ENCODE measurements around the gene COBLL1. TPM values are rescaled to one million over a fixed set of nuclear protein-coding genes. Genes with fewer than 3 reads are reported as not detected.

The COBLL1 gene
- total RNA-seq, 1 experiment from 2014 or later = 5.9 TPM

DNA sequence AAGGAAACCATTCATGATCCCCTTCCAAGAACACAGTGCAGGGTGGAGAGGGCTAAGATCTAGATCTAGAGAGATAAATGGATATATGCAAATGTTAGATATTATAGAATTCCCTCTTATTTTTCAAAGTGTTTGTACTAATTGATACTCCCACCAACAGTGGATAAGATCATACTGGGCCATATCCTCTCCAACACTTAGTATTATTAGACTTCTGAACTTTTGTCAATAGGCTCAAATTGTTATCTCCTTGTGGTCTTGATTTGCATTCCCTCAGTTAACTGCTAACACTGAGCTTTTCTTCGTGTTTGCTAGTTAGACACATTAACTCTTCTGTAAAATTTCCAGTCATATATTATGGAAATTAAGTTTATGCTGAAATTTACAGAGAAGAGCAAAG, 163.9 kb downstream of the COBLL1 start:
- Mint-ChIP-seq H3K27ac (no peak overlapping the region), H3K27me3 (ENCODE audit: low read depth) (no peaks in the 10 kb centered on the region; the same call in 1 of the 2 replicates), H3K36me3 (ENCODE audit: insufficient read depth in 1 of 3, low read depth in 3 of 3) (no peaks in the 10 kb centered on the region), H3K4me3 (no peak overlapping the region), H3K4me1 (no peaks in the 10 kb centered on the region), H3K9me3 (no peaks in the 10 kb centered on the region)
- Histone ChIP-seq H2BK5ac (ENCODE audit: insufficient read length, low read length) (no peak overlapping the region), H3K79me1 (ENCODE audit: insufficient read depth, low read depth, low read length, poor library complexity, severe bottlenecking) (no peaks in the 10 kb centered on the region), H3K4me2 (ENCODE audit: insufficient read depth, insufficient read length, low read length) (no peak overlapping the region), H2AK5ac (ENCODE audit: insufficient read length, low read length) (no peak overlapping the region), H3K79me2 (ENCODE audit: insufficient read depth, low read length) (no peaks in the 10 kb centered on the region), H2AFZ (ENCODE audit: low read length) (no peak overlapping the region), H3K56ac (ENCODE audit: insufficient read length, low read depth, low read length) (no peak overlapping the region), H3K23me2 (ENCODE audit: insufficient read length, low read depth, low read length, poor library complexity, severe bottlenecking) (no peaks in the 10 kb centered on the region), H2BK20ac (ENCODE audit: low read depth, low read length, poor library complexity, severe bottlenecking) (no peak overlapping the region), H2BK15ac (ENCODE audit: low read depth, low read length) (no peak overlapping the region), H3K23ac (ENCODE audit: insufficient read length, low read depth, low read length) (no peak overlapping the region), H3K18ac (ENCODE audit: insufficient read length, low read depth, low read length) (no peak overlapping the region), H3T11ph (ENCODE audit: low read length) (no peak overlapping the region), H3K27me3 (ENCODE audit: insufficient read depth, low read length) (no peaks in the 10 kb centered on the region), H3K9ac (ENCODE audit: extremely low read depth, insufficient read length, low read length) (no peak overlapping the region), H4K20me1 (ENCODE audit: control insufficient read depth, insufficient read depth, insufficient read length) (no peaks in the 10 kb centered on the region), H3K14ac (ENCODE audit: insufficient read depth, low read length) (no peak overlapping the region), H4K5ac (ENCODE audit: insufficient read length, low read depth, low read length) (no peak overlapping the region), H3K4ac (ENCODE audit: low read depth, low read length) (no peak overlapping the region), H3K9me3 (ENCODE audit: control insufficient read depth, low read depth, low read length) (no peaks in the 10 kb centered on the region), H4K91ac (ENCODE audit: insufficient read length, low read depth, low read length) (no peak overlapping the region), H3K4me1 (ENCODE audit: insufficient read depth, low read length) (no peaks in the 10 kb centered on the region), H4K8ac (replicated peaks; ENCODE audit: insufficient read length, low read depth, low read length) (no peak overlapping the region), H2BK12ac (ENCODE audit: insufficient read length, low read depth, low read length) (no peak overlapping the region), H3K27ac (ENCODE audit: insufficient read length, low read depth, low read length) (no peak overlapping the region), H2BK120ac (ENCODE audit: low read depth, low read length, poor library complexity, severe bottlenecking) (no peak overlapping the region)
- TF ChIP-seq, protein P1, sequence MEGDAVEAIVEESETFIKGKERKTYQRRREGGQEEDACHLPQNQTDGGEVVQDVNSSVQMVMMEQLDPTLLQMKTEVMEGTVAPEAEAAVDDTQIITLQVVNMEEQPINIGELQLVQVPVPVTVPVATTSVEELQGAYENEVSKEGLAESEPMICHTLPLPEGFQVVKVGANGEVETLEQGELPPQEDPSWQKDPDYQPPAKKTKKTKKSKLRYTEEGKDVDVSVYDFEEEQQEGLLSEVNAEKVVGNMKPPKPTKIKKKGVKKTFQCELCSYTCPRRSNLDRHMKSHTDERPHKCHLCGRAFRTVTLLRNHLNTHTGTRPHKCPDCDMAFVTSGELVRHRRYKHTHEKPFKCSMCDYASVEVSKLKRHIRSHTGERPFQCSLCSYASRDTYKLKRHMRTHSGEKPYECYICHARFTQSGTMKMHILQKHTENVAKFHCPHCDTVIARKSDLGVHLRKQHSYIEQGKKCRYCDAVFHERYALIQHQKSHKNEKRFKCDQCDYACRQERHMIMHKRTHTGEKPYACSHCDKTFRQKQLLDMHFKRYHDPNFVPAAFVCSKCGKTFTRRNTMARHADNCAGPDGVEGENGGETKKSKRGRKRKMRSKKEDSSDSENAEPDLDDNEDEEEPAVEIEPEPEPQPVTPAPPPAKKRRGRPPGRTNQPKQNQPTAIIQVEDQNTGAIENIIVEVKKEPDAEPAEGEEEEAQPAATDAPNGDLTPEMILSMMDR (conservative IDR thresholded peaks at IDR 0.05) = no peak
- WGBS (ENCODE audit: extremely low coverage, insufficient read length, low lambda C conversion rate) = no CpG with 5 or more reads among the region's 1 CpG
- no peak for DNase-seq
